ENCODE data around the gene TRO.

The TRO gene

GRCh38 chrX:54964766-54965497 lies 44.3 kb downstream of the TRO start:
- DNase-seq (ENCODE audit: low read depth in 3 of 3, low spot score in 1 of 3): no peak

- DNase-seq (ENCODE audit: low read depth in 3 of 3, low spot score in 1 of 3): no peak
Measured at GRCh38 chrX:54977387-54977786, 56.8 kb downstream of the TRO start.

GRCh38 chrX:54978448-54978847 lies 57.8 kb downstream of the TRO start:
- no peak for DNase-seq (ENCODE audit: low read depth in 3 of 3, low spot score in 1 of 3)

GRCh38 chrX:54979432-54979831 lies 58.8 kb downstream of the TRO start:
- DNase-seq (ENCODE audit: low read depth in 3 of 3, low spot score in 1 of 3): no peak

- DNase-seq (ENCODE audit: low read depth in 3 of 3, low spot score in 1 of 3): no peak
Measured at GRCh38 chrX:54980334-54980733, 59.7 kb downstream of the TRO start.
